Pancreas (tissue), 10 donors: ENCODE results near the gene CFAP73. TPM values are rescaled to one million over a fixed set of nuclear protein-coding genes. Genes with fewer than 3 reads are reported as not detected.

Experiments
- ATAC-seq, 4 donors: fragments of 200-7000 bp; cut with Tn5 transposase; one replicate each; pipeline versions ENCODE4 v1.8.0 to v1.9.1; 2020; ENCODE audit warnings: mild to moderate bottlenecking in 4 of 4, moderate library complexity in 4 of 4
- DNase-seq, 6 donors: peaks; one replicate each; pipeline ENCODE4 v3.0.0-alpha.2; 2020
- FAIRE-seq: peaks from 2 replicates; lab custom pipeline; 2012; peaks lifted over from hg19 to GRCh38; lab: Jason Lieb, UNC
- H3K27ac ChIP-seq, 4 donors: fragments of 200-600 bp; sonication (generic); 1 replicate in 3 of 4; 2 replicates in 1 of 4; pipeline versions ENCODE4 v1.5.0 to v1.8.0; 2020
- H3K27me3 ChIP-seq, 4 donors: fragments of 200-600 bp; one replicate each; pipeline ENCODE4 v1.8.0; 2021
- H3K36me3 ChIP-seq, 3 donors: fragments of 200-600 bp; sonication (generic) in 1 of 3; one replicate each; pipeline versions ENCODE4 v1.5.0 to v1.8.0; 2020 to 2021
- H3K4me1 ChIP-seq, 3 donors: fragments of 200-600 bp; one replicate each; pipeline ENCODE4 v1.8.0; 2021
- H3K4me3 ChIP-seq, 4 donors: fragments of 200-600 bp; sonication (generic) in 2 of 4; one replicate each; pipeline versions ENCODE4 v1.5.0 to v1.8.0; 2020 to 2021
- H3K9me3 ChIP-seq, 4 donors: fragments of 200-600 bp; one replicate each; pipeline ENCODE4 v1.8.0; 2021
- WGBS, 2 donors: extraction: QIAGEN DNeasy Blood & Tissue Kit; methylation state at CpG; one replicate each; pipeline ENCODE4 v1.1.7; 2013; 5-methylcytosine and 5-hydroxymethylcytosine counted together
- intact Hi-C, 3 donors: fragments of 100-400 bp; cut with DNase I; formaldehyde crosslinking; loops; one replicate each; pipeline versions ENCODE4 v1.11.1 to v1.14.2; 2022
- polyA plus RNA-seq, 2 donors: library from polyadenylated mRNA; stranded (reverse); fragments of 200-250 nt; gene quantifications; one replicate each; pipeline ENCODE4 v1.2.3, GENCODE V29; 2013
- total RNA-seq, 6 donors: library from RNA; stranded (reverse); fragmentation: NEBNext Ultra II Directional in 4 of 6; extraction: Animal tissue kit (Norgen Biotek cat#: 25700) in 4 of 6; gene quantifications; one replicate each; pipeline versions ENCODE4 v1.2.1 to v1.2.4, GENCODE V29; 2021 to 2023
- TF ChIP-seq, protein P1 (sequence below), 4 donors: fragments of 200-600 bp; sonication (generic) in 3 of 4; IDR thresholded peaks; one replicate each; pipeline versions ENCODE4 v1.5.0 to v1.8.0; 2021; ENCODE audit warnings: antibody characterized with exemption in 4 of 4
- donor health status: healthy with polysubstance abuse.
- donor health status: DM: no; HTN: no; CAD: no; lungs with moderate emphysema.
- donor health status: DM: no; HTN: no; CAD: no.
- donor health status: control.
- donor health status: control.
- donor health status: Bipolar disorder and iron deficiency.
- donor health status: DM: yes; HTN: yes; CAD: no.
- donor health status: DM: no; HTN: no; CAD: no.
- donor health status: DM: no; HTN: no; CAD: no.
- donor health status: DM: yes; HTN: yes; CAD: no.

CFAP73 gene
- total and polyA plus RNA-seq, 8 donors = 0.12 to 0.61 (median 0.23) TPM; not detected in 3

DNA sequence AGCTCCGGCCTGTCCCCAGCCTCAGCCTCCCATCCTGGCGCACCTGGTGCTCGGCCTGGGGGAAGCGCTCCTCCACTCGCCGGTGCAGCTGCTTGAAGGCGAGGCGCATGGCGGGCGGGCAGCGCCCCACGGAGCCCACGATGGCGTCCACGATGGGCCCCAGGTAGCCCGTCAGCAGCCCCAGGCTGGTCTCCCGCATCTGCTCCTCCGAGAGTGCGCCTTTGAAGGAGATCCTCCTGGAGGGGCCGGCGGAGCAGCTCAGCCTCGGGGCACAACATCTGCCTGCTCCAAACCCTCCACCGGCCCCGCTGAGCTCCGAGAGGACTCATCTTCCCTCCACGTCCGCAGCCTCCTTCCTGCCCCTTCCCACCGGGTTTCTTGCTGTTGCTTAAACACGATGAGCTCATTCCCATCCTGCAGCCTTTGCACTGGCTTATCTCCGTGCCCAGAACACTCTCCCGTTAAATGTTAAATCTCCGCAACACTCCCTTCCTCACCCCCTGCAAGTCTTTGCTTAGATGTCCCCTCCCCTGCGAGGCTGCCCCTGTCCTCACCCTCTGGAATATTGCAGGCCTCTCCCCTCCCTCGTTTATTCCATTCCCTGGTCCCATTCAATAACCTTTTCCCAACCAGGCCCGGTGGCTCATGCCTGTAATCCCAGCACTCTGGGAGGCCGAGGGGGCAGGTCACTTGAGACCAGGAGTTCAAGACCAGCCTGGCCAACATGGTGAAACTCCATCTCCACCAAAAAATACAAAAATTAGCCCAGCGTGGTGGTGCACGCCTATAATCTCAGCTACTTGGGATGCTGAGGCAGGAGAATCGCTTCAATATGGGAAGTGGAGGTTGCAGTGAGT lies 37.3 kb upstream of the CFAP73 start:
- intact Hi-C loops = no loop called here

DNA sequence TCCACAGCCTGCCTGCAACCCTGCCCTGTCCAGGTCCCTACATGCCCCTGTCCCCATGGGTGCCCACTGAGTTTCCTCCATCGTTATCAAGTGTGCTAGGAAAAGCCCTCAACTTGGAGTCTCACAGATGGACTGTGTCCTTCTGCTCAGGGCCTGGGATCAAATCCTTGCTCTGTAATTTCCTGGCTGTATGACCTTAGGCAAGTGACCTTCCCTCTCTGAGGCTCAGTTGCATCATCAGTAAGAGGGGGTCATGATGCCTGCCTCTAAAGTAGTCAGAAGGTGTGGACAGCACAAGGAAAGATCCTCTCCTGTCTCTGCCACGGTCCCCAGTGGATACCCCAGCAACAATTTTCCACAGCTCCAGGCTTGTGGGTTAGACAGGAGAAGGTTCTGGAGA lies 36.1 kb upstream of the CFAP73 start:
- 63 to 79% methylated on average over 2 of the region's 2 CpGs for WGBS, 2 donors
- intact Hi-C loops = no loop called here
- no peak for DNase-seq
- no peak for FAIRE-seq
- TF ChIP-seq, protein P1, sequence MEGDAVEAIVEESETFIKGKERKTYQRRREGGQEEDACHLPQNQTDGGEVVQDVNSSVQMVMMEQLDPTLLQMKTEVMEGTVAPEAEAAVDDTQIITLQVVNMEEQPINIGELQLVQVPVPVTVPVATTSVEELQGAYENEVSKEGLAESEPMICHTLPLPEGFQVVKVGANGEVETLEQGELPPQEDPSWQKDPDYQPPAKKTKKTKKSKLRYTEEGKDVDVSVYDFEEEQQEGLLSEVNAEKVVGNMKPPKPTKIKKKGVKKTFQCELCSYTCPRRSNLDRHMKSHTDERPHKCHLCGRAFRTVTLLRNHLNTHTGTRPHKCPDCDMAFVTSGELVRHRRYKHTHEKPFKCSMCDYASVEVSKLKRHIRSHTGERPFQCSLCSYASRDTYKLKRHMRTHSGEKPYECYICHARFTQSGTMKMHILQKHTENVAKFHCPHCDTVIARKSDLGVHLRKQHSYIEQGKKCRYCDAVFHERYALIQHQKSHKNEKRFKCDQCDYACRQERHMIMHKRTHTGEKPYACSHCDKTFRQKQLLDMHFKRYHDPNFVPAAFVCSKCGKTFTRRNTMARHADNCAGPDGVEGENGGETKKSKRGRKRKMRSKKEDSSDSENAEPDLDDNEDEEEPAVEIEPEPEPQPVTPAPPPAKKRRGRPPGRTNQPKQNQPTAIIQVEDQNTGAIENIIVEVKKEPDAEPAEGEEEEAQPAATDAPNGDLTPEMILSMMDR (IDR thresholded peaks at IDR 0.05) = no peak
- Histone ChIP-seq H3K4me3 (no peak overlapping the region), H3K9me3 (no peaks in the 10 kb centered on the region), H3K27me3 (no peaks in the 10 kb centered on the region), H3K27ac (no peak overlapping the region), H3K4me1 (no peaks in the 10 kb centered on the region), H3K36me3 (no peaks in the 10 kb centered on the region)
- no peak for ATAC-seq

More for the DNA sequence above, 37.3 kb upstream of the CFAP73 start:
- Histone ChIP-seq H3K27me3 (no peaks in the 10 kb centered on the region), H3K36me3 (no peaks in the 10 kb centered on the region), H3K4me3 (no peak overlapping the region), H3K9me3 (no peaks in the 10 kb centered on the region), H3K4me1 (no peaks in the 10 kb centered on the region), H3K27ac (no peak overlapping the region)
- FAIRE-seq (no peak), DNase-seq (no peak), ATAC-seq (no peak)
- 70 to 78% methylated on average over 35 to 39 of the region's 39 CpGs for WGBS, 2 donors
- TF ChIP-seq, protein P1 (IDR thresholded peaks at IDR 0.05) = no peak

DNA sequence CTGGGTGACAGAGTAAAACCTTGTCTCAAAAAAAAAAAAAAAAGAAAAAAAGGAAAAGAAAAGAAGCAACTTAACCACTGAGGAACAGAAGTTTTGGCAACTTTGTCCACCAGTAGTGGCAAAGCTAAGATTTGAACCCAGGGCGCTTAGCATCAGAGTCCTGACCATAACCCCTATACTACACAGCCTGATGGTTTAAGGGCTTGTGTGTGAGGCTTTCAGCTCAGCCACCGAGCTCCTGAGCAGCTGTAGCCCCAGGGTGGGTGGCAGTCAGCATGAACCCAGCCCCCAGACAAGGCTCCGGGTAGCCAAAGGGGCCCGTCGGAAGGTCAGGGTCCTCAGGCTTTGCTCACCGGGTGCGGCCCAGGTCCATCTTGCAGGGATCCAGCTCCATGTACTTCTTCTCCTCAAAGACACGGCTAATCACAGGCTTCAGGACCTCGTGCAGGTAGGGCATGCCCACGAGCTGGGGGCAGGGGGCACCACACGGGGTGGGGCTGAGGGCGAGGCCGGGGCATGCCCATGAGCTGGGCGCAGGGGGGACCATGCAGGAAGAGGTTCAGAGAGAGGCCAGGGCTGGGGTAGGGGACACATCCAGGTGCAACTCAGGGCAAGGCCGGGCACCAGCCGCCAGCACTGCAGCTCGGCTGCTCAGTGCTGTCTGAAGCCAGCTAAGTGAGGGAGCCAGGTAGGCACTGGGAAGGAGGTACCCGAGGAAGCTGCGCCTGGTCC lies 34.9 kb upstream of the CFAP73 start:
- ATAC-seq = no peak
- intact Hi-C loops = no loop called here
- no peak for FAIRE-seq
- Histone ChIP-seq H3K4me1 (no peaks in the 10 kb centered on the region), H3K27me3 (no peaks in the 10 kb centered on the region), H3K4me3 (no peak overlapping the region), H3K9me3 (no peaks in the 10 kb centered on the region), H3K36me3 (no peaks in the 10 kb centered on the region), H3K27ac (no peak overlapping the region)
- TF ChIP-seq, protein P1 (IDR thresholded peaks at IDR 0.05) = no peak
- no peak for DNase-seq
- 85 to 88% methylated on average over 19 of the region's 19 CpGs for WGBS, 2 donors

DNA sequence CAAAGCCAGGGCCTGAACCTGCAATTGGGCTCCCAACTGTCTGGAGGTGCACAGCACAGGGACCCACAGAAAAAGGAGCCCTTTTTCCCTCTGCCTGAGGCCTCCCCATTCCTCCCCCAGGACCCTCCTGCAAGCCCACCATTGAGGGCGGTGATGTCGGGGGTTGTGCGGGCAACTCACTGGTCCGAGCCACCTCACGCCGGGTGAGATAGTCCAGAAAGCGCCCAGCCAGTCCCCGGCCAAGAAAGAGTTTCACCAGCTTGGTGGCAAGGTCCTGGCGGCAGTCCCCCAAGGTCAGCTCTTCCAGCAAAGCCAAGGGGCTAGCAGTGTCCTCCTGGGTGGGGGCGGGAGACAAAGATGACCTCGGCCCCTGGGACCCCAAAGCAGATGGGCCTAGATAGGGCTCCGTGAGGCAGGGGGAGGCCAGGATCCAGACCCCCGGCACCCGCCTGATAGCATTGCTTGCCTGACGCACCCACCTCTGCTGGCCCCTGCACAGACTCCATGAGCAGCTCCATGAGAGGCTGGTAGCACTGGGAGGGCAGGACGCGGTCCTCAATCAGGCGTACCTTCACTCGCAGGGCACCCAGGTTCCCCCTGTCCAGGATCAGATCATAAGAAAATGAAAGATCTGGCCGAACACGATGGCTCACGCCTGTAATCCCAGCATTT lies 33.9 kb upstream of the CFAP73 start:
- 65 to 77% methylated on average over 22 of the region's 22 CpGs for WGBS, 2 donors
- Histone ChIP-seq H3K9me3 (no peaks in the 10 kb centered on the region), H3K36me3 (no peaks in the 10 kb centered on the region), H3K27me3 (no peaks in the 10 kb centered on the region), H3K4me3 (no peak overlapping the region), H3K27ac (no peak overlapping the region), H3K4me1 (no peaks in the 10 kb centered on the region)
- intact Hi-C loops = no loop called here
- ATAC-seq = no peak
- FAIRE-seq = no peak
- TF ChIP-seq, protein P1 (IDR thresholded peaks at IDR 0.05) = no peak
- no peak for DNase-seq
